GM18861 (cell line): ENCODE measurements around the gene PCSK7.
"Not testable (repeated sequence)": the region's sequence is repeated elsewhere in the genome, so short reads cannot be mapped to it uniquely, and the experiment has no call there.

ENCODE experiments used
- ATAC-seq: cut with Tn5 transposase; IDR thresholded peaks from one replicate; pipeline ENCODE4 v1.9.1; 2021; ENCODE audit not compliant: unreplicated experiment

PCSK7 gene

DNA sequence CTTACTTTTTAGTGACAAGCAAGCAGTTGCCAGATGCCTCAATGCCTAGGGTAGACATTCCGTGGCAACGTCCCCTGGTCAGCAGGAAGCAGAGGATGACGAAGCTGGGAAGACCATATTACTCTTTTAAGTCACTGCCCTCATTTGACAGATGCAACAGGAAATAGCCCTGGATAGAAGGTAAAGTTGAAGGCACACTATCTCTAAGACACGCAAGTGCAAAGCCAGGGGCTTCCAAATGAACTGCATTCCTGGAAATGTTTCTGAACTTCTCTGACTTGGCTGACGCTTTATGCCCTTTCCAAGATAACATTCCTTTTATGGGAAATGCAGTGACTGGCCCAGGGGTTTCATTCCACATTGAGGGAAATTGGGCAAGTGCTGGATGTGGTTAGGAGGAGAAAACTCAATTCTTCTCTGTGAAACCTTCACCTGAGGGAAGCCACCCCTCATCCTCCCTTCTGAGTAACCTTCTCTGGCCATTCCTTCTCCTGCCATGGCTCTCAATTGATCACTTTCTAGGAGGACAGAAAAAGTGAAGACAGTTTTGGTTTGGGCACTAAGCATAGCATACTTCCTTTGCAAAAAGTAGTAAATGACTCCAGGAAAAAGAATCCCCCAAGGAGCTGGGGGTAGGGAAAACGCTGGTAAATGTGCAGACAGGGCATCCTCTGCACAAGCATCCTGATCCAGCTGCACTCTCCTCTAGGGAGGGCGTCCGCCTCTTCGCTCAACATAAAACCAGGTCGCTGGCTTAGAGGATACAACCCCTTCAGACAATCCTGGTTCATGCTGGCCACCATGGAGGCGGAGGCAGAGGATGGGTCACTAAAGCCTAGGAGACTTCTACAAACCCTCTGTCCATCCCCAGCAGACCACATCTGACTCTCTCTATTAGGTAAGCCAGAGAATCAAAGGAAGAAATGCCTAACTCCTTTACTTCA is 14.5 kb downstream of the PCSK7 start:
- ATAC-seq = no peak

DNA sequence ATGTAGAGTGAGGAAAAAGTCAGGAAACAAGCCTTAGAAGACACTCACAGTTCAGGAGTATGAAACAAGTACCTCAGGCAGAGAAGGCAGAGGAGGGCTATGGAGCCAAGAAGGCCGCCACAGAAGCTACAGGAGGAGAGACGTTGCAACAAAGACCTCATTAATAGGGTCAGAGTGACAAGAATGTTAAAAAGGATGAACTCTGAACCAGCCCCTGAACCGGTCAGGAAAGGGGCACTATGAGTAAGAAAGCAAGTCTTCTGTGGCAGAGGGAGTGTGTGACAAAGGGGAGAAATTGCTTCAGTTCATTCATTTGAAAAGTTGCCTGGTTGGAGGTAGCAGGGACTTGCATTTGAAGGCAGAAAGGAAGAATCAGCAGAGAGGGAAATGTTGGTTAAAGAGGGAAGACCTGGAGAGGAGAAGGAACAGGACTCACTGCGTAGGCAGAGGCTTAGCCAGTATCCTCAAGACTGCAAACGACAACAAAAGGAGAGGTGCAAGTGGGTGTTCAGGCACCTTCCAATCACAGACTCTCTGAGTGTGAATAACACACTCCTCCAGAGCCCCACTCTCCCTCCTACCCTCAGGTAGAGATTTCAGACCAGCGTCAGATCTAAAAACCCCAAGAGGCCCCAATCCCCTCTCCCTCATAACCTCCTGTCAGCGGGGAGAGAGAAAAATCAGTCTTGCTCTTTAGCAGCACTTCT is 17.3 kb downstream of the PCSK7 start:
- ATAC-seq = no peak

DNA sequence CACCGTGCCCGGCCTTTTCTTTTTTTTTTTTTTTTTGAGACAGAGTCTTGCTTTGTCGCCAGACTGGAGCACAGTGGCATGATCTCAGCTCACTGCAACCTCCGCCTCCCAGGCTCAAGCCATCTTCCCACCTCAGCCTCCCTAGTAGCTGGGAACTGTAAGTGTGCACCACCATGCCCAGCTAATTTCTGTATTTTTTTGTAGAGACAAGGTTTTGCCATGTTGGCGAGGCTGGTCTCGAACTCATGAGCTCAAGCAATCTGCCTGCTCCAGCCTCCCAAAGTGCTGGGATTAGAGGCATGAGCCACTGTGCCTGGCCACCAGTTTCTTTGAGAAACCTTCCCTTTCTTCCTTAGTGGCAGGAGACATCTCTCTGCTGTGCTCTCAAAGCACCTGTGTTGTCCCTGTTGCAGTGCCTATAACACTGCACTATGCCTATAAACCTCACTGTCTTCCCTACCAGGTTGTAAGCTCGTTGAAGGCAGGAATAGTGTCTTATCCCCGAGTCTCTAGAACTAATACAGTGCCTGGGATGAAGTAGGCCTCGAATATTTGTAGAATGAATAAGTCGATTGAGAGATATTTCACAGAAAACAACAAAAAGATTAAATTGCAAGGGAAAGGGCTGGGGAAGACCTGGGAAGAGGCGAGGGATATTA is 19.0 kb downstream of the PCSK7 start:
- ATAC-seq = no peak

DNA sequence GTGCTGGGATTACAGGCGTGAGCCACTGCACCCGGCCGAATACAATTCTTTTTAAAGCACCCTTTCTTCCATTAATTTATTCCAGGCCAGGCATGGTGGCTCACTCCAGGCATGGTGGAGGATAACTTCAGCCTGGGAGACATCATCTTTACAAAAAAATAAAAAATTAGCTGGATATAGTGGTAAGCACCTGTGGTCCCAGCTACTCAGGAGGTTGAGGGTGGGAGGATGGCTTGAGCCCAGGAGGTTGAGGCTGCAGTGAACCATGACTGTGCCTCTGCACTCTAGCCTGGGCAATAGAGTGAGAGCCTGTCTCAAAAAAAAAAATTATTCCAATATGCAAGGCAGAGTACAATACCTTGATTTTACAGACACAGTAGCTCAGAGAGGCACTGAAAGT is 21.3 kb downstream of the PCSK7 start:
- no peak for ATAC-seq

DNA sequence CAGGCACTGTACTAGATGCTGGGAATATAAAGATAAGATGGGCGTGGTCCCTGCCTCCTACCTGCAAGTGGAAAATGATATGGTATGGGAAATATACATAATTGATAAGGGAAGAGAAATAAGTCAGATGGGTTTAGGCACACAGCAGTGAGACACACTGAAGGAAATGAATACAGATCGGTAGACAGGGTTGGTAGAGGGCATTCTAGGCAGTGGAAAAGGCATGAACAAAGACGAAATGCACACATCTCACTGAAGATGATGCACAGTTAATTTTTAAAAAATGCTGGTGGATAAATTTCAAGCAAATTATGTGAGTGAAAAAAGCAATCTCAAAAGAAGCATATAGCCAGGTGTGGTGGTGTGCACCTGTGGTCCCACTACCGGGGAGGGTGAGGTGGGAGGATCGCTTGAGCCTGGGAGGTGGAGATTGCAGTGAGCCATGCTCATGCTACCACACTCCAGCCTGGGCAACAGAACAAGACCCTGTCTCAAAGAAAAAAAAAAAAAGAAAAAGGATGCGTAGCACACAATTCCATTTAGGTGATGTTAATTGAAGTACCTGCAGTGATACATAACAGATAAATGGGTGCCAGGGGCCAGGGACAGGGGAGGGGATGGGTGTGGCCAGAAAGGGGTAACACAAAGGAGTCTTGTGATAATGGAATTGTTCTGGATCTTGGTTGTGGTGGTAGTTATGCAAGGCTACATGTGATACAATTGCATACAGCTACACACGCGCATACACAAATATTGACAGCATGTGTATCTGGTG is 22.3 kb downstream of the PCSK7 start:
- ATAC-seq = not testable (repeated sequence)

DNA sequence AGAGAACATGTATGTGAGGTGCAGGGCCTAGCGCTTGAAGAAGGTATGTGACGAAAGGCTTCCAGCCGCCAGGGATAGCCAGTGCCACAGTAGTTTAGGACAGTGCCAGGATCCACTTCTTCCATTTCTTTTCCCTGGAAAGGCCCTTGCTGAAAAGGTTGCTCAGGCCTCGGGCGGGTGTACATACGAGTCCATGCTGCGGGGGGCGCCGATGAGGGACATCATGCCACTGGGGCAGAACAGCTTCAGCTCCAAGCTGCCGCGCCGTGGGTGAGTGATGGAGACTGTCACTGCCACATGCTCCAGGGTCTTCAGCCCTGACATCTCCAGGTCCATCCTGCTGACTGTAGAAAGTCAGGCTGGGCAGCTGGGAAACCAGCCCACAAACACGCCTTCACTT is 23.2 kb downstream of the PCSK7 start:
- not testable (repeated sequence) for ATAC-seq

DNA sequence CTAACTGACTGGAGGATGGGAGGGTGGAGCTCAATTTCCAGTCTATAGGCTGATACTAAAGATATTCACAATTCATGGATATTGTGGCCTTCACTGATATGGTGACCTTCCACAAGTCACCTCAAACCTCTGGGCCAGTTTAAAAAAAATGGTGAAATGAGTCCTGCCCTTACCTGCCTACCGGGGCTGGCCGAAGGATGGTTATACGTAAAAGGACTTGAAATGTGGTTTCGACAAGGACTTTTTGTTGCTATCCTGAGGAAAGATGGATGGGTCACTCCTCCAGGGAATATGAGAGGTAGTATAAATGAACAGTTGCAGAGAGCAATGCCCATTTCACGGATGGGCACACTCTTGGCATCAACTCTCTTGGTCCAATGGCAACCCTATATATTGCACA is 24.4 kb downstream of the PCSK7 start:
- ATAC-seq = not testable (repeated sequence)

DNA sequence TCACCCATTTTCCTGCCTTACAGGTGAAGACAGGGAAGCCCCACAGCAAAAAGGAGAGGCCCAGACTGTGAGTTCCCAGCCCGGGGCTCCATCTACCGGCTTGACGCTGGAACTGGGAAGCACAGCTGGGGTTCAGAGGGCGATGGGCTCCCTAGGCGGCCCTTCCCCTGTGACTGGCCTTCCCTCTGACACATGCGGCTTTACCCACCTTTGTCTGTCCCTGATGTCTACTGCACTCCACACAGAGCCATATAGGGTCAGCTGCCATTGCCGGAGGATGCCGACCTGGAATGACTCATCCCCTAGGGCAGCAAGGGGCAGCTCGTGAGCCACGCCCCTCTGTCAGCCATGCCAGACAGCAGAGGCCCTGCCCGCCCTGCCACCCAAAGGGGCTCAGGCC is 25.0 kb downstream of the PCSK7 start:
- not testable (repeated sequence) for ATAC-seq

DNA sequence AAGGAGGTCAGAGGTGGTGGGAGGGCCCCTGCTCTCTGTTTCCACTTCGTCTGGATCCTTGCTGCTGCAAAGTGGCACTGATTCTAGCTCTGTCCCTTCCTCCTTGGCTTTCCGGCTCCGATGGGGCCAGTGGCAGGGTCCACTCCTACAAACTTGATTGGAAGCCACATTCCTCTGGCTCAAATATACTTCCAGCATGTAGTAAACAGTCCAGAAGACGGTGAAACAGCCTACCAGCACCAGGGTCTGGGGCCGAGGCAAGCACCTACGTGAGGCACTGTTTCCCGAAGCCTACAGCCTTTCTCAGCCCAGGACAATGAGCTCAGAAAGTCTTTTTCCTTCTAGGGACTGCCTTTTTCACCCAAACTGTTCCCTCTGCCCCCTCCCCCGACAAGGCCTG is 25.8 kb downstream of the PCSK7 start:
- not testable (repeated sequence) for ATAC-seq

DNA sequence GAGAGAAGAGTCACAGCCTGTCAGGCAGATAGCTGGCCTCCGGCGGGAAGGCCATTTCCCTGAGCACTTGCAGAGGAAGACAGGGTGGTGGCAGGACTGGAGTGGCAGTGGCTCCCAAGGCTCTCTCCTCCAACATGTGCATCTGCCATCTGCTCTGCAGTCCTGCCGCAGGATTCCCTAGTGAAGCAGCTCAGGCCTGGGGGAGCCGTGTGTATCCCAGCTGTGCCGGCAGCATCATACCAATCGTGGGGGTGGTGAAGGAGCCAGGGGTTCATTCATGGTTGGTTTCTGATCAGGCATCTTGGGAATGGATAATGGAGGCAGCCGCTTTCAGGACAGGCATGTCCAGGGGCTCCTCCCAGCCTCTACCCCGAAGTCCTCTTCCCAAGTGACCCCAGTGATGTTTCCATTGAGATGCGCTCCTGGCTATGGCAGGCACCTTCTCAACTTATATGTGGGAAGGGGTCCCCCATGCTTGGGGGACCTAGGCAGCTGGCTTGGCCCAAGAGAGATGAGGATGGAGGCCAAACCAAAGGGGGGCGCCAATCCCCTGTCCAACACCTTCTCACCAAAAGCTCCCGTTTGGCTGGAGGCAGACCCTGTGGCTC is 26.6 kb downstream of the PCSK7 start:
- no peak for ATAC-seq

DNA sequence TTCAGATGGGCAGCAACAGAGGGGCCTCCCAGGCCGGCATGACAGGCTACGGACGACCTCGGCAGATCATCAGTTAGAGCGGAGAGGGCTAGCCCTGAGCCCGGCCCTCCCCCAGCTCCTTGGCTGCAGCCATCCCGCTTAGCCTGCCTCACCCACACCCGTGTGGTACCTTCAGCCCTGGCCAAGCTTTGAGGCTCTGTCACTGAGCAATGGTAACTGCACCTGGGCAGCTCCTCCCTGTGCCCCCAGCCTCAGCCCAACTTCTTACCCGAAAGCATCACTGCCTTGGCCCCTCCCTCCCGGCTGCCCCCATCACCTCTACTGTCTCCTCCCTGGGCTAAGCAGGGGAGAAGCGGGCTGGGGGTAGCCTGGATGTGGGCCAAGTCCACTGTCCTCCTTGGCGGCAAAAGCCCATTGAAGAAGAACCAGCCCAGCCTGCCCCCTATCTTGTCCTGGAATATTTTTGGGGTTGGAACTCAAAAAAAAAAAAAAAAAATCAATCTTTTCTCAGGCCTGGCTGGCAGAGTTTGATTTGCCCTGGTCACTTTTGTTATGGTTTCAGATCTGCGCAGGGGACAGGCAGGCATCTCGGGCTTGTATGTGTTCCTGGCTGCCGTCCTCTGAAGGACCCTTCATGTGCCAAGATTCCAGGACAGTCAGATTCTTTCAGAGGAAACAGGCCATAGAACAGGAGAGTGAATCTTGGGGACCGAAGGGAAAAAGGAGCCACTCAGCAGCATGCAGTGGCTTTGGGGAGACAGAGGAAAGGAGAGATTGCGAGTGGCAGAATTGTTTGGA is 27.4 kb downstream of the PCSK7 start:
- ATAC-seq = no peak

DNA sequence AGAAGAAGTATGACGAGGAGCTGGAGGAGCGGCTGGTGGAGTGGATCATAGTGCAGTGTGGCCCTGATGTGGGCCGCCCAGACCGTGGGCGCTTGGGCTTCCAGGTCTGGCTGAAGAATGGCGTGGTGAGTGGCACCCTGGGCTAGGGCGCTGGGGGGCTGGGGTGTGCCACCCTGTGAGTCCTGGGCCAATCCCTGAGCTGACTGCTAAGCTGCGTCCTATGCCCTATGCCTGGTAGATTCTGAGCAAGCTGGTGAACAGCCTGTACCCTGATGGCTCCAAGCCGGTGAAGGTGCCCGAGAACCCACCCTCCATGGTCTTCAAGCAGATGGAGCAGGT is 28.8 kb downstream of the PCSK7 start:
- ATAC-seq = no peak

DNA sequence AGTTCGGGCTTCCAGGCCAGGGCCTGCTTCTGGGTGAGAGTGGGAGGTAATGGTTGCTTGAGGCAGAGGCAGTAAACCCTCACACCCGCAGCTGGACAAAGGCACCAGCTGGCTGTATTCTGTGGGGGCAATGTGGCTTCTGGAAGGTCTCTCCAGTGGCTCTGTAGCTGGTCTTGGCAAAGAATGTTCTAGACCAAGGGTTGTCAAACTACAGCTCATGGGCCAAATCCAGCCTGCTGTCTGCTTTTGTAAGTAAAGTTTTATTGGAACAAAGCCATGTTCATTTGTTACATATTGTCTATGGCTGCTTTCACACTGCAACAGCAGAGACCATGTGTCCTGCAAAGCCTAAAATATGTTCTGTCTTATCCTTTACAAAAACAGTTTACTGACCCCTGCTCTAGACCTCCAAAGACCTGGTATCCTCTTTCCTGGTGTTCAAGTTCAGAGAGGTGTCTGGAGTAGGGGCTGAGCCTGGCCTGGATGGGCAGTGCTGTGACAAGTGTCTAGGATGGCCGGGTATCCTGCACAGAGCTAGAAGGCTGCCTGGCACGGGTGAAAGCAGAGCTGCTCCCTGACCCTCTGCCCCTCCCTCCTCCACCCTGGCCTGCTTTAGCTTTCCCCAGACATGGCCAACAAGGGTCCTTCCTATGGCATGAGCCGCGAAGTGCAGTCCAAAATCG is 29.3 kb downstream of the PCSK7 start:
- ATAC-seq = no peak

DNA sequence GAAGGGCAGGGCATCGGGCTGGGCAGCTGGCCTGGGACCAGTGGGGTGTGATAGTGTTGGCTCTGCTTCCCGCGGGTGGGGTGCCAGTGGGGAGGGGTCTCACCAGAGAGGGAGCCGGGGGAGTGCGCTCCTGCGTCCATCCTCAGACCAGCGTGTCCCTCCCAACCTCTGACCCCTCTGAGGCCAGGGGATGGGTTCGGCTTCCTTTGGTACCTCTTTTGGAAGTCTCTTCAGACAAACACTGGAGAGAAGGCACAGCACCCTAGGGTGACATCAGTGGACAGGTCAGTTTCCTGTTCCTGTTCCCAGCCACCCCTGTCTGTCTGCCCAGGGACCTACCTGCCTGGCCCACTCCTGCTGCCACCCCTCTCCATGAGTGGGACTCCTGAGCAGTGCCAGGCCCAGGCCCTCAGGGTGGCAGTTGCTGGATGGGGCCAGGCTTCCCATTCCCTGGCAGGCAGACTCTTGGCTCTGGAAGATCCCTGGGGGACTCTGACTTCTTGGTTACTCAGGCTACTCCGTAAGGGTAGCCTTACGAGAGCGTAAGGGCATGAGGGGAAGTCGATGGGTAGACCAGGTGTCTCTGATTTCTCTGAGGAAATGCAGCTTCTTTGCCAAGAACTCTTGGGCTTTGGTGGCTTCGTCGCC is 30.1 kb downstream of the PCSK7 start:
- ATAC-seq = no peak

DNA sequence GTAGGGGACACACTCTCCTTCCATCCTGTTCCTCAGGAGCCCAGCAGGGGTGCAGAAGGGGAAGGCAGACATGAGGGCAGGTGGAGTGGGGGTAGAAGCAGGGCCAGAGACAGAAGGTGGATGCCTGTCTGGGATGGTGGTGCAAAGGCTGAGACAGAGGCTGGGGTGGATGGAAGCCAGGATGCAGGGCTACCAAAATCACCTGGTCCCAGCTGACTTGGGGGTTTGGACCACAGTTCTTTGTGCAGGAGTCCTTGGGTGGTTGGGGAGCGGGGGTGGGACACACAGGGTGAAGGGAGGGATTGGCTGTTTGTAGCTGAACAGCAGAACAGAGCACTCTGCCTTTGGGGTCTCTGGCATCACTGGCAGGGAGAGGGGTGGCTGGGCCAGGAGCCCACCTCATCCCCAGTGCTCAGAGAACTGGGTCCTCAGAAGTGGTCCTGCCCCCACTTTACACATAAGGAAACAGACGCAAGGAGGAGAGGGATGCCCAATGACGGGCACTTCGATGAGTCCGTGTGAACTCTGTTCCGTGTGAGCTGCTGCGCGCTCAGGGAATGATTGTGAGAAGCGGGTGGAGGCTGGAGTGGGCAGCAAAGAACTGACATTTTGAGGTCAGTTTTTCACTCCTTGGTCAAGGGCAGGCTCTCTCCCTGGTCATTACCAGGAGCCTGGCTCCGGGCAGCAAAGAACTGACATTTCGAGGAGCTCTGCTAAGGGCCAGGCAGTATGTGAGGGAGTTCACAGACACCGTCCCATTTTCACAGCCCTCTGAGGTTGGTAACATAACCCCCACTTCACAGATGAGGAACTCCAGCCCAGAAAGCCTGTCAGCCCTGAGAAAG is 30.8 kb downstream of the PCSK7 start:
- no peak for ATAC-seq

DNA sequence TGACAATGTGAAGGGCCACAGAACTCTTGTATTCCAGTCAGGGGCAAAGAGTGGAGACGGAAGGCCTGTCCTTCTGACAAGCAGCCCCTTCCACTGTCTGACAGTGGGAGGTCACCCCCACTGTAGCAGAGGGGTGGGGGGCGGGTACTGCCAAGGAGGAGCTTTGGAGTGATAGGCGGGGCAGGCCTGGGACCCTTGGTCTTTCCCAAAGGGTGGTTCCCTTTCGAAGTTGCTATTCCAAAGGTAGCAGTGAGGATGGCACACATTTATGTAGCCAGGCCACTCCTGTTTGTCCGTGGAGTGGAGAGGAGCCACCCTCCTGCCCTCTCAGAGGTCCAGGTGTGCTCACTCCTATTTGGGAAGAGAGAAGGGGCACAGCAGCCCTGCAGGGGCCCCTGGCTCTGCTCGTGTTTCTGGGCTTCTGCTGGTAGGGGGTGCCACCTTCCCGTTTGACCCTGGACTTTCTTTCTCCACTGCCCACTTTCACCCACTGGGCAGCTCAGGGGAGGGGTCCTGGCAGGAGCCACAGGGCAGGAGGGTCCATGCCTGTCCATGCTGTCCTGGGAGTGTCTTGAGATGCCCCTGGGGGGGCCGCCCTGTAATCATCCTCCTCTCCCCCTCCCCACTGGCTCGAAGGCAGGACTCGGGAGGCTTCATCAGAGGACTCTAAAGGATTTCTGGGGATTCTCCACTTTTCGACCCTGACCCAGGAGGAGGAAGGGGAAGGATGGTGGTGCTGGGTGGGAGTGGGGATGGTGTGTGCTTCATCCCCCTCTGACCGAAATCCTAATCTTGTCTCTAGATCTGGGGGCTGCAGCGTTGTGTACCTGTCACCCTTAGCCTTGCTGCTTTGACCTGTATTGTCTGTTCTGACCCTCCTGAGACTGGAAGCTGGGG is 31.7 kb downstream of the PCSK7 start:
- ATAC-seq = no peak
